OCI-LY7 (cell line): ENCODE data around the gene IQGAP3.

Source experiments
- EZH2phosphoT487 ChIP-seq: fragments of 200-600 bp; sonication (generic); IDR thresholded peaks from 2 replicates; pipeline ENCODE4 v1.6.1; 2018; ENCODE audit warnings: low read depth, borderline replicate concordance, mild to moderate bottlenecking, mixed run types, antibody characterized with exemption, low read length, moderate library complexity, mixed read lengths
- TF ChIP-seq, protein P1 (sequence below): fragments of 200-600 bp; sonication (generic); conservative IDR thresholded peaks from 2 replicates; pipeline ENCODE4 v1.5.1; 2014; ENCODE audit warnings: mild to moderate bottlenecking, antibody characterized with exemption, low read length, moderate library complexity, mixed read lengths

DNA sequence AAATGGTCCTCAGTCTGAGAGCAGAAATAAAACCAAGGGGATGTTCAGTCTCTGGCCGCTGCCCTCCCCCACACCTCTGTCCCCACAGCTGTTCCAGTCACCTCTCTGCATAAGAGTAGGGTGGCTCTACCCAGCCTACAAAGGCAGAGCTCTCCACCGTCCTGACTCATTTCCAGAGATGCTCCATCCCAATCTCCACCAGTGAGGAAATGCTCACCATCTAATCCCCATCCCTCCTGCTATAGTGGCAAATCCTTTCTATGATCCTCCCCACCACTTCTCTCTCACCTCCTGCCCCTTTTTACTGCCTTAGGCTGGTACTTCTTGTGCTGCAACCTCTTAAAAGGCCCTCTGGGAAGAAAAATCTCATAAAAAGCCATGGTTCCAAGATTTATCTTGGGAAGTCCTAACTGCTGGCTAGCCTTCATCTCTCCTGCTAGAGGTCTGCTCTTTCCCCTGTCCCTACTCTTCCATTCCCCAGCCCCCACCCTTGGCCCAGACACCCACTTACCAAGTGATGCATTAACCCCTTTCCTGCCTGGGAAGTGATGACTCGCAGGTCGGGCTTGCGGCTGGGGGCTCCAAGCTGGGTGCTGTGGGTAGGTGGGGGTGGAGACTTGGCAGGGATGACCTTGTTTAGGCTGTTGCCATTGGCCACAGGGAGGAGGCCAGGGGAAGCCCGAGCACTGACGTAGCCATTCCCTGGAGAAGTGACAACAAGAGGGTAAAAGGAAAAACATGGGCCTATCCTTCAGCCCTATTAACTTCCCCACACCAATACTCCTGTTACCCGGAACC is 95.7 kb downstream of the IQGAP3 start:
- TF ChIP-seq, protein P1, sequence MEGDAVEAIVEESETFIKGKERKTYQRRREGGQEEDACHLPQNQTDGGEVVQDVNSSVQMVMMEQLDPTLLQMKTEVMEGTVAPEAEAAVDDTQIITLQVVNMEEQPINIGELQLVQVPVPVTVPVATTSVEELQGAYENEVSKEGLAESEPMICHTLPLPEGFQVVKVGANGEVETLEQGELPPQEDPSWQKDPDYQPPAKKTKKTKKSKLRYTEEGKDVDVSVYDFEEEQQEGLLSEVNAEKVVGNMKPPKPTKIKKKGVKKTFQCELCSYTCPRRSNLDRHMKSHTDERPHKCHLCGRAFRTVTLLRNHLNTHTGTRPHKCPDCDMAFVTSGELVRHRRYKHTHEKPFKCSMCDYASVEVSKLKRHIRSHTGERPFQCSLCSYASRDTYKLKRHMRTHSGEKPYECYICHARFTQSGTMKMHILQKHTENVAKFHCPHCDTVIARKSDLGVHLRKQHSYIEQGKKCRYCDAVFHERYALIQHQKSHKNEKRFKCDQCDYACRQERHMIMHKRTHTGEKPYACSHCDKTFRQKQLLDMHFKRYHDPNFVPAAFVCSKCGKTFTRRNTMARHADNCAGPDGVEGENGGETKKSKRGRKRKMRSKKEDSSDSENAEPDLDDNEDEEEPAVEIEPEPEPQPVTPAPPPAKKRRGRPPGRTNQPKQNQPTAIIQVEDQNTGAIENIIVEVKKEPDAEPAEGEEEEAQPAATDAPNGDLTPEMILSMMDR: no peak
- no peak for TF ChIP-seq EZH2phosphoT487
